HG03342 (cell line): Measurements from ENCODE around the gene PHF14.

Experiments
- ATAC-seq: cut with Tn5 transposase; IDR thresholded peaks from one replicate; pipeline ENCODE4 v1.9.1; 2021; ENCODE audit warnings: mild to moderate bottlenecking, moderate library complexity; ENCODE audit not compliant: unreplicated experiment

The PHF14 gene

DNA sequence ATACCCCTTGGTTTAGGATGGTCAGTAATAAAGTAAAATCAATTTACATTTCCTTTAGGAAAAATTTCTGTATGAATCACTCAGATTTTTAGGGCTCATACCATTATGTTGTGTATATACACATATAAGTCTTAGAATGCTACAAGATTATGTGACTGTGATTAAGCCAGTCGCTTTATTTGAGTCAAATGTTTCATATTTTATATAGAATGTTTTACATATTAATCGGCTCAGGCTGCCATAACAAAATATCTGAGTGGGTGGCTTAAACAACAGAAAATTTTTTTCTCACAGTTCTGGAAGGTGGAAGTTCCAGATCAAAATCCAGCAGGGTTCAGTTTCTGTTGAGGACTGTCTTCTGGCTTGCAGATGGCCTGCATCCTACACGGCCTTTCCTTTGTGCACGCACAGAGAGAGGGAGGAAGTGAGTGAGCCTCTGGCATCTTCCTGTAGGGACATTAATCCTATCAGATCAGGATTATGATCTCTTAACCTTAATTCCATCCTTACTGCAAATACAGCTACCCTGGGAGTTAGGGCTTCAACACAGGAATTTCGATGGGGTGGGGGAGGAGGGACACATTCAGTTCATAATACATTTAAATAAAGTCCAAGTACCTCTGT, 198.0 kb downstream of the PHF14 start:
- ATAC-seq: no peak

DNA sequence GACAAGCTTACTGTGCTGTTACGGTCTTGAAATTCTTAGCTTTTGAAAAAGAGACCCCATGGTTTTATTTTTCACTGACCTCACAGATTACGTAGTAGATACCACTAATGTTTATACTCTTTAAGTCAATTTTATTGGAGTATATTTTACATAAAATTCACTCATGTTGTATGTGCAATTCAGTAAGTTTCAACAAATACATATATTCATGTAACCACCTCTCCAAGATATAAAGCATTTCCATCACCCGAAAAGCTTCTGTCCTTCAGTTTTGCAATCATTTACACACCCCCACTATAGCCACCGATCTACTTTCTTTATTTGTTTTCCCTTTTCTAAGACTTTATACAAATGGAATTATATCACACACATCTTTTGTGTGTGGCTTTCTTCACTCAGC, 199.2 kb downstream of the PHF14 start:
- no peak for ATAC-seq

- ATAC-seq: no peak
Measured at GRCh38 chr7:11175371-11175770, 201.7 kb downstream of the PHF14 start.

DNA sequence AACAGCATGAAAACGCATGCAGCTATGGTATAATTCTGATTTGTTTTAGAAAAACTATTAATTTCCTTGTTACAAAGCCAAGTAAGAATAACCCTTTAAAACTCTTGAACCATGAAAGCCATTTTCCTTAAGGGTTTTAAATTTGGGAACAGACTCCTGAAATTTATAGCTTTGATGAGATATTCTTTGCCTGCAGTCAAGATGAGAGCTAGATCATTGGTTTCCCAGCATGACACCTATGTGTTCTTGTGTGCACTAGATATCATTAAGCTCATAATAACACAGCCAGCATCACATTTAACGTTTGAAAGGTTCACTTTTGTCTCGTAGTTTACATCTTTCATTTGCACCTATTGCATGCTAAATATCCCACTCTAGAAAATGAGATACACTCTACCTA, 202.2 kb downstream of the PHF14 start:
- ATAC-seq: no peak

DNA sequence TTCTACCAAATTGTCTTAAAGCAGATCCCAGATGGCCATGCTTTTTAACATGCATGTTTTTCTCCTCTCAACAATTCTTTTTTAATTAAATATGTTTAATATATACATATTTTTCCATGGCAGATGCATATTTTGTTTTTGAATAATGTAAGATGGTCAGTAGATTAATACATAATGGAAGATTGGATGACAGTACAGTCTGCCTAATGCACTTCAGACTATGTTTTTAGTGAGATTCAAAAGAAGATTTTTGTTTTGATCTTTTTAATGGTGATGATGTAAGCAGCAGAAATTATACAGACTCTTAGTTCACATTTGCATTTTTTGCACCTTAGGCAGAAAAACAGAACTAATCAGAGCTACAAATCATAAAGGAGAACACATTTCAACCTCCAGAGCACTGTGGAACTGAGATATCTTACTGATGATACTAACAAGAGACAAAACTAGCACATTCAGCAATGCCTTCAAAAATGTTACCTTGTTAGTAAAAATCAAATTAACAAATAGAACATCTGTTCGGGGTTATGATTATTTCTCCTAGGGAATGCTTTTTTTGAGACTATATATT, 203.4 kb downstream of the PHF14 start:
- no peak for ATAC-seq

DNA sequence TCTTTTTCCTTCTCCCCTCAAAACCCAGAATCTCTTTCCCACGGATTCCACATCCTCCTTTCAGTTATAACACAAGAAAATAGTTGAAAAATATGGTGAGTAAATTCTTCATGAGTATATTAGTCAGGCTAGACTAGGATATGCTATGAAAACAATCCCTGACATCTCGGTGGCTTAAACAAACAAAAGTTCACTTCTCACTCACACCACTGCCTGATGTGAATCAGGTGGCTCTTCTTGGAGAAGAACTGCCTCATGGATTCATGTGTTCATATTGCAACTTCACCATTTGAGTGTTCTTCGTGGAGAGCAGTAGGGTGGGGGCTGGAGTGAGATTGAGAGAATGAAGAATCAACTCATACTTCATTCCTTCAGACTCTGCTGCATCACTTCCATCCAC, 204.1 kb downstream of the PHF14 start:
- ATAC-seq: no peak

DNA sequence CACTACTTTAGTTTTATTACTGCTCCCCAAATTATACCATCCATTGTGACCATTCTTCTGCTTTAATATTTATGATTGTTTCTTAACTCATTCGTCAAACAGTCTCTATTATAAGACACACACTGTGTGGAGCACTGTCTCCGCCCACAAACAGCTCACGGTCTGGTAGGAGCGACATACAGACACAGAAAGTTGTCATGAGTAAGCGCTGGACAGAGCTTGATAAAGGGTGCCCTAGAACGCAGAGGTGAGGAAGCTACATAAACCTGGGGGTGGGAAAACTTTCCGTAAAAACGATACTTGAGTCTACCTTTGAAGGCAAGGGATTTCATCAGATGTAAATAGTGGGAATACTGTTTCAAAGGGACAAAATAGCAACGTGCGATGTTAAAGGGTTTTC, 207.9 kb downstream of the PHF14 start:
- no peak for ATAC-seq

GRCh38 chr7:11182736-11183135, 209.1 kb downstream of the PHF14 start:
- ATAC-seq: no peak

- no peak for ATAC-seq
Measured at GRCh38 chr7:11185179-11185815, 211.6 kb downstream of the PHF14 start.

GRCh38 chr7:11188529-11189310, 215.0 kb downstream of the PHF14 start:
- ATAC-seq: no peak

- ATAC-seq: no peak
Measured at GRCh38 chr7:11191081-11191480, 217.4 kb downstream of the PHF14 start.

GRCh38 chr7:11191574-11192220, 218.0 kb downstream of the PHF14 start:
- no peak for ATAC-seq

- ATAC-seq: no peak
Measured at GRCh38 chr7:11192506-11192905, 218.8 kb downstream of the PHF14 start.

GRCh38 chr7:11193131-11193867, 219.6 kb downstream of the PHF14 start:
- no peak for ATAC-seq

DNA sequence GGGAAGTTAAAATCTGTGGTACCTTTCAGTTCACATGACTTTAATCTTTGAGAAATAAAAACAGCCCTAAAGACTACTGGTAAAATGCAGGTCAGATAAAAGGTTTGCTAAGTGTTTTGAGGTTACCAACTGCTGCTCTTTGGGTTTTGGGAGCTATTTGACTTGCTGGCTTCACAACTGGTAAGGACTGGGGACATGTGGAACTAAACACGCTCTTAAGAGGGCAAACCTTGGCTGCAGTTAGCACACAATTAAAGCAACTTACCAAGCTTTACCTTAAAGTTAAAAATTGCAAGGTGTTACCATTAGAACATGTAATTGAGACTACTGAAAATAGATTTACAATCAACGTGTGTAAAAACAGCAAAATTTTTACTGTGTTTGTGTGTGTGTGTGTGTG, 220.2 kb downstream of the PHF14 start:
- no peak for ATAC-seq

GRCh38 chr7:11194492-11194891, 220.8 kb downstream of the PHF14 start:
- no peak for ATAC-seq

DNA sequence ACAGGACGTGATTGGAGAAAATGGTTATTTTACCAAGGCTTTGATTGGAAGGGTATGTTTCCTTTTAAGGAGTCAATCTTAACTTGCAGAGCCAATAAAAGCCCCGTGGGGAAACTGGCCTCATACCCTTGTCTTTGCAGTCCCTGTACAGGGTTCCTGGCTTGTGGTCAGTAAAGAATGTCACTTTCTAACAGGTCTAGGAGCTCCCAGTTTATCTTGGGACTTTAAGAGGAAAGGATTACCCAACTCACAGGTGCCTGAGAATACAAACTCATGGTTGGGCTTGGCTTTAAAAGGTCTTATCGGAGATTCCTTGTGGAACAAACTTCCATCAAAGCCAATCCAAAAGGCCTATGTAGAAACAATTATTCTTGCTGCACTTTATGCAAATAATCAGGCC, 221.8 kb downstream of the PHF14 start:
- ATAC-seq: no peak

DNA sequence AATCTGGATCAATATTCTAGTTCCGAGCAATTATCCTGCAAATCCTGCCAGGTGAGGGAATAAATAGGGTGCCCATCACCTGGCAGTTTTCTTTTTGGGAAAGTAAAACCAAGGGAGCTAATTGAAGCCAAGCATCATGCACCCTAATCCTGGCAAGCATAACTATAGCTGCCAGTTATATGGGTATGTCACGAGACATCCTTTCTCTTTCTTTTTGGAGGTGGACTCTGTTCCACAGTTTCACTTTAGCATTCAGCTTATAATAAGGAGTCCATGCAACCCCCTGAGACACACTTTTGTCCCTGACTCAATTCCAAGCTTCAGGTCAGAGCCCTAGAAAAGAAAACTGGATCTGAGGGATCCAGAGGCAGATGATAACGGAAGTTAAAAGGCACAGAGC, 222.5 kb downstream of the PHF14 start:
- no peak for ATAC-seq

GRCh38 chr7:11203224-11203623, 229.6 kb downstream of the PHF14 start:
- no peak for ATAC-seq

- ATAC-seq: no peak
Measured at GRCh38 chr7:11203683-11204082, 230.0 kb downstream of the PHF14 start.
